ENCODE results near the gene ZNF543.
"Not testable (repeated sequence)": the region's sequence is repeated elsewhere in the genome, so short reads cannot be mapped to it uniquely, and the experiment has no call there.

The ZNF543 gene

DNA sequence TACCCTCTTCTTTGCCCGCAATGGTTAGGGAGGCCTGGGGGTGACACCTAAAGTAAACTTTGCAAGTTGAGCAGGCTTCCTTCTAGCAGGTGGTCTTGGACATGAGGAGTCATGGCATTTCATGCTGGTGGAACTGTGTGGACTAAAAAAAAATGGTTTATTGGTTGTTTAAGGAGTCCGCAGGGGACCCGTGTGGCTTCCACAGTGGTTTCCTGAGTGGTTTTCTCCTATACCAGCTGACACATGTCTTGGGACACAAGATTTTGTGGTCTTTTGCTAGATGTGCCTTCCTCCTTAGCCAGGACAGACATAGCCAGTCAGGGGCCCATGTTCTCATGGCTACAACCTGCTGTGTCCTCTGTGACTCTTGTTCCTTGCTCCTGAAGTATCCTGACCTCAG is 1.5 kb downstream of the ZNF543 start:
- no peak for DNase-seq

DNA sequence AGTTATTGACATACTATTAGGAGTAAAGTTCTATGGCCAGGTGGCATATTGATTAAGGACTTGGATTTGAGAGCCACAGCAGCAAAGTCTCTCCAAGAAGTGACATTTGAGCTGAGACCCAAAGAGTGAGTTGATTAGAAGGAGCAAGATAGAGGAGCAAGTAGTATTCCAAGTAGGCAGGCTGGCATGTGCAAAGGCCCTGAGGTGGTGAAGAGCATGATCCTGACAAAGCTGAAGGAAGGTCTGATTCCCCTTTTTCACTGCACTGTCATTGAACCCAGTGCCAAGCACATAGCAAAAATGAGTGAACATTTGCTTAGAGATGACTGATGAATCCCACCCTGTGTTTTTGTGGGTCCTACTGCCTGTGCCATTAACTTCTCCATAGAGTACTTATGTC is 4.7 kb downstream of the ZNF543 start:
- no peak for DNase-seq

DNA sequence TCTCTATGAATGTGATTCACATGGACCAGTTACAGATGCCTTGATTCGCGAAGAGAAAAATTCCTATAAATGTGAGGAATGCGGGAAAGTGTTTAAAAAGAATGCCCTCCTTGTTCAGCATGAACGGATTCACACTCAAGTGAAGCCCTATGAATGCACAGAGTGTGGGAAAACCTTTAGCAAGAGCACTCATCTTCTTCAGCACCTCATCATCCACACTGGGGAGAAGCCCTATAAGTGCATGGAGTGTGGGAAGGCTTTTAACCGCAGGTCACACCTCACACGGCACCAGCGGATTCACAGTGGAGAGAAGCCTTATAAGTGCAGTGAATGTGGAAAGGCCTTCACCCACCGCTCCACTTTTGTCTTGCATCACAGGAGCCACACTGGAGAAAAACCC is 7.7 kb downstream of the ZNF543 start:
- DNase-seq, result no peak

DNA sequence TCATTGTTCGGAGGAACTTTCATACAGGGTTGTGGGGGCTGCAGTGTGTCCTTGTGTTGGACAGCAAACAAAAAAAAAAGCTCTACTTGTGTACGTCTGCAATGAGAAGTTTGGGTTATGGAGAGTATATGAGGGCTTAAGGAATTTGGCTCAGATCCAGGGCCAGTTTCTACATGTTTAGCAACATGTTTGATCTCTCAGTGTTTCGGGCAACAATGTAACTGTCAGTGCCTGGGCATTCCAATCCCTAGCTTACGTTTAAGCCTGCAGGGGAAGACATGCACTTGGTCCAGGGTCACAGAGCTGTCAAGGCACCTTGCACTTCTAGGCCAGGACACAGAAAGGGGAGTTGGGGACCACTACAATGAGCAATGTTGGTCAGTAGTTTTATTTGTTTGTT is 13.9 kb downstream of the ZNF543 start:
- no peak for DNase-seq

DNA sequence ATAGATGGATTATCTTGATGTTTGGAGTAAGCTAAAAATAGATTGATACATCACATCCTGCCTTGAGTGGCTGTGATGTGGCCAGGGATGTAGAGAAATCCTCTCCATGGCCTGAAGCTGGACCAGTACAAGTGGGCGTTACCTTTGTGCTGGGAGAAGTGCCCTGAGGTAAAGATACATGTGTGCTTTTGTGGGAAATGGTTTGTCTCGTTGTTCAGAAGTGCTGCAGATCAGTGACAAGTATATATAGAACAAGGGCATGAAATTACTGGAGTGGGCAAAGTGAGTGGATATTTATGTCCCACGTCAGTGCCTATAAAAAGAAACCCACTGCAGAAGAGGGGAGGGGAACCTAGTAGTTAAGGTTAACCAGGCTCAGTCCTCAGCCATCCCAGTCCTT is 18.6 kb downstream of the ZNF543 start:
- no peak for DNase-seq

DNA sequence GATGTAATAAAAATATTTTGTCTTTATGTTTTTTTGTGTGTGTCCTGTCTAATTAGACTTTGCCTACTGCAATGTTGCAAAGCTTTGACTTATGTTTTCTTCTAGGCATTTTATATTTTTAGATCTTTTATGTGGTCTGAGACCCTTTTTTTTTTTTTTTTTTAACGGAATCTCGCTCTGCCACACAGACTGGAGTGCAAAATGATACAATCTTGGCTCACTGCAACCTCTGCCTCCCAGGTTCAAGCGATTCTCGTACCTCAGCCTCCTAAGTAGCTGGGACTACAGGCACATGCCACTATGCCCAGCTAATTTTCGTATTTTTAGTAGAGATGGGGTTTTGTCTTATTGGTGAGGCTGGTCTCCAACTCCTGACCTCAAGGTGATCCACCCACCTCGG is 22.3 kb downstream of the ZNF543 start:
- DNase-seq, result no peak

DNA sequence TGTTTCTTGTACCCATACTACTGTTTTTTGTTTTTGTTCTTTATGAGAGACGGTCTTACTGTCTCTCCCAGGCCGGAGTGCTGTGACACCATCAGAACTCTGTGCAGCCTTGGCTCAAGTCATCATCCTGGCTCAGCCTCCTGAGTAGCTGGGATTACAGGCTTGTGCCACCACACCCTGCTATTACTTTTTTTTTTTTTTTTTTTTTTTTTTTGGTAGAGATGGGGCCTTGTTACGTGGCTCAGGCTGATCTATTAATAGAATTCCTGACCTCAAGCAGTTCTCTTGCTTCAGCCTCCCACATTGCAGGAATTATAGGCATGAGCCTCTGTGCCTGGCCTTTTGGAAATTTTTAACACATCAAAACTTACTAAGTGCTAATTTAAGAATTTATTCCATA is 27.9 kb downstream of the ZNF543 start:
- no peak for DNase-seq

DNA sequence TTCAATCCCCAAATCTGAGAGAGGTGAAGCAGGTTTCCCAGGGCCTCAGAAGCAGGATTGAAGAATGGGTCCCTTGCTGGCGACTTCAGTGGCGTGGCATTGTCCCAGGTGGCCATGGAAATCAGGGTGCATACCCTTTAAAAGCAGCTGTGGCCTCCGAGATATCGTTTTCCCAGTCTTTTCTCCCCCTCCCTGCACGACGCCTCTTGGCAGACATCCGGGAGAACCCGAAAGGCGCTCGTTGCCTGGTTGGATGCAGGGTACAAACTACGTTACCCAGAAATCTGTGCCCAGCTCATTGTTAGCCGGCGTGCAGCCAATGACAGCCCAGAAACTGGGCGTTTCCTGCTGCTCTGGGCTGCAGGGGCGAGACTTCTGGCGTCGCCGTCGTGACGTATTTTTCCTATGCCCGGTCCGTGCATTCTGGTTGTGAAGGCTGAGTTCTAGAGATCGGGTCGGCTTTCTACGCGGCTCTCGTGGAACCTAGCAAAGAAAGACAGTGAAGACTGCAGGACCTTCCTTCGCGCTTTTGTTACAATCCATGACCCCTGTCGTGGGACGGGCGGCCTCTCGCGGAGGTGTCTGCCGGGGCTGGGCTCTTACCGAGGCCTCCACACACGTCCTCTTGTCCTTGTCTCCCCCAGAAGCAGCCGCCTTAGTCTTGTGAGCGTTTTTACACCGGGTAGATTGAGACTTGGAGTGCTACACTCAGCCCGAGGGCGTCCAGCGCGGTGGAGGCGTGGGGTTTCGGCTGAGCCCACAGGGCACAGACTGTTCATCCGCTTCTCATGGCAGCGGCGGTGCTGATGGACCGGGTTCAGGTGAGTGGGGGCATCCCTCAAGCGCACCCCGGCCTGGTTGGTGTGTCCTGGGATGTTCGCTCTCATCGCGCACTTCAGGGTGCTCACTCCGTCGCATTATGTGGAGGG is 30.9 kb downstream of the ZNF543 start, which contains the start of gene ZNF304:
Gene ZNF304, plus strand, starts transcription at position 395 of the 929 bp plus-strand sequence. Its CDS starts 394 bp downstream, at position 789.
- peak; percentile 79 for DNase-seq

DNA sequence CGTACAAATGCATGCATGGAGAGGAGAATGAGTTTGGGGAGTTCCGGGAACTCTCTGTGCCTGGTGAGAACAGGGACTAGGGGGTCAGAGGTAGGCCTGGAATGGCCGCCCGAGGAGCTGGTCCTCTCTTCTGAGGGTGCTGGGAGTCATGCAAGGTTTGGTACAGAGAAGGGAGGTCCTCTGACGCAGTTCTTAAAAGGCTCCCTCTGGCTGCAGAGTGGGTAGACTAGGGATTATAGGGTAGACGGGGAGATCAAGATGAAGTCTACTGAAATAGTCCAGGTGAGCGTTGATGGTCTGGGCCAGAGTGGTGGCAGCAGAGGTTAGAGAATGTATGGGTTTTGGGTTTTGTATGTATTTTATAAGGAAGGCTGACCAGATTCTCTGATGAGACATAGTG is 31.6 kb downstream of the ZNF543 start:
- DNase-seq, result no peak

DNA sequence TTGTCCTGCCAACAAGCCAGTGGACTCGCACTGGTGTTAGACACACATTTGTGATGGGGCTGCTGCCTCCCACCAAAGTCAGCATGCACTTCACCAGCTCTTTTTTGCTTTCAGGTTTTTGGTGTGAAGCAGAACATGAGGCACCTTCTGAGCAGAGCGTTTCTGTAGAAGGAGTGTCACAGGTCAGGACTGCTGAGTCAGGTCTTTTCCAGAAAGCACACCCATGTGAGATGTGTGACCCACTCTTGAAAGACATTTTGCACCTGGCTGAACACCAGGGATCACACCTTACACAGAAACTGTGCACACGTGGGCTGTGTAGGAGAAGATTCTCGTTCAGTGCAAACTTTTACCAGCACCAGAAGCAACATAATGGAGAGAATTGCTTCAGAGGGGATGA is 35.6 kb downstream of the ZNF543 start:
- no peak for DNase-seq

DNA sequence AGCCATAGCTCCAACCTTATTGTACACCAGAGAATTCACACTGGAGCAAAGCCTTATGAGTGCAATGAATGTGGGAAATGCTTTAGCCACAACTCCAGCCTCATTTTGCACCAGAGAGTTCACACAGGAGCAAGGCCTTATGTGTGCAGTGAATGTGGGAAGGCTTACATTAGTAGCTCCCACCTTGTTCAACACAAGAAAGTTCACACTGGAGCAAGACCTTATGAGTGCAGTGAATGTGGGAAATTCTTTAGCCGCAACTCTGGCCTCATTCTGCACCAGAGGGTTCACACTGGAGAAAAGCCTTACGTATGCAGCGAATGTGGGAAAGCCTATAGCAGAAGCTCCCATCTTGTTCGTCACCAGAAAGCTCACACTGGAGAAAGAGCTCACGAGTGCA is 37.1 kb downstream of the ZNF543 start:
- DNase-seq, result no peak

DNA sequence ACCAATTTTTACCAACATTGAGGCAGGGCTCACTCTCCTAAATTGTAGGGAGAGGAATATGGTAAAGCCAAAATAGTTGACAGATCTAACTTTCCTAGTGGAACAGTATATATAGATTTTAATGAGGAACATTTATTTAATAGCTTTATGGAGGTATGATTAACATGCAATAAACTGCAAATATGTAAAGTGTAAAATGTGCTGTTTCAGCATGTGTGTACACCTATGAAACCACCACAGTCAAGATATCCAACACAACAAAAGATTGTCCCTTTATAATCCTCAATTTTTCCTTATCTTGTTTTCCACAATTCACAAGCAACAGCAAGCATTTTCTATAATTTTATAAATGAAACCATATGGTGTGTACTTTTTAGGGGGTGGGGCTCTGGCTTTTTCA is 39.0 kb downstream of the ZNF543 start:
- DNase-seq, result no peak

DNA sequence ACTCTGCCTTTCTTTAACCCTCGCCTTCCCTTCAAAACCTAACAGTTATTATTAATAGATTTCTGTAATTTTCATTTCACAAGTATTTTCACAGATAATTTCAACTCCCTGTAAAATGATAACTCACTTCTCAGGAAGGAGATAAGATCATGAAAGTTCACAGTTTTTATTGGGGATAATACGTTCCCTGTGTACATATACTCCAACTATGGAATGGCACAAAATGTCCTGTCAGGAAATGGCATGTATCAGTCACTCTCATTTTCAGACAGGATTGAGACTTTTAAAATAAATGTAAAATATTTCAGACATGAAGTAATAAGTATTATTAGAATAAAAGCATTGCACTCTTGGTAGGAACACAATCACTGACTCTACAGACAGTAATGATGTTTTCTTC is 42.1 kb downstream of the ZNF543 start:
- DNase-seq, result no peak

DNA sequence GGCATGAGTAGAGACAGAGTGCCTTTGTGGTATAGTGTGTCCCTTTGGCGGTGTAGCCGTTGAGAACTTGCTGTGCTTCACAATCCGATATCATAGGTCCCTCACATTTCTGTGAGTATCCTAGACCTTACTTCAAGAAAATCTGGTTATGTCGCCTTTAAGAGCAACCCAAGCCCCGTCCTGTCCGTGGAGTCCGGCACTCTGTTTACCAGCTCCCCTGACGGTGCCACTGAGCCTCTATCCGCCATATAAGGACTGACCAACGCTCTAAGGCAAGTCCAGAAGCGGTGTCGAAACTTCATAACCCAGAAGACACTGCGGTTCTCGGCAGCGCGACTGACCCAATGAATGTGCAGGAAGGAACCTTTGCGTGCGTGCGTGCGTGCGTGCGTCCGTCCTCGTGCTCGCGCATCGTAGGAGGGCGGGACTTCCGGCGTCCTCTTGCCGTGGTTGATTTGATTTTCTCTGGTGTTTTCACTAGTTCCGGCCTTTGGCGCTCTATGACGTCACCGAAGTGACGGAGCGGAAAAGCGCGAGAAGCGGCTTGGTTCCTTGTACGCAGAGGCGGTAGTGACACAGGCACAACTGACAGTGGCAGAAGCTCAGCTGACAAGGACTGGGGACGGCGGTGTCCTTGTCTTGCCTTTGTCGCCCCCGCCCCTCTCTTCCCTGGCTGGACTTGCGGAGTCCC is 42.9 kb downstream of the ZNF543 start, which contains the start of the genes TRAPPC2B and ZNF547:
Gene TRAPPC2B, plus strand, starts transcription at position 555 of the 691 bp plus-strand sequence. CDS start 1,283 bp downstream, outside the sequence.
Gene ZNF547, plus strand, starts transcription at position 555 of the 691 bp plus-strand sequence. CDS start 5,005 bp downstream, outside the sequence.
- DNase-seq, result peak; percentile 96

DNA sequence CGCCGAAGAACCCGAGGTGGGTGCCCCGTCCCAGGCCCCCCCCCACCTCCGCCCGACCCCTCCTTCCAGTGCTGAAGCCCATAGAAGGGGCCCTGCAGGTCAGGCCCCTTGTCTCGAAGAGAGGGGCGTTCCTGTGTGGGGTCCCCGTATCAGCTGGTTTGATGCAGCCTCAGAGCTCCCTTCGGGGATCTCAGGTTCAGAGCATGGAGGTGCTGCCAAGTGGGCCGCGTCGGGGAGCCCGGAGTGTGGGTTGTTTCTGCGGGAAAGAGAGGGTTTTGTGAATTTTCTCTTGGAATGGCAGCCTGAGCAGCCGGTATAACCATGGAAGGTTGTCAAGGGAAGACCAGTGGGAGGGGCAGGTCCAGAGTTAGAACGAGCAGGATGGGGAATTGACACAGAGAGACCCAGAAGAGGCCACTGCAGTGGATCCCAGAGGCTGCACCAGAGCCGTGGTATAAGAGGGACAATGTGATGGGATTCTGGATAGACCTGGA is 43.5 kb downstream of the ZNF543 start:
- no peak for DNase-seq

DNA sequence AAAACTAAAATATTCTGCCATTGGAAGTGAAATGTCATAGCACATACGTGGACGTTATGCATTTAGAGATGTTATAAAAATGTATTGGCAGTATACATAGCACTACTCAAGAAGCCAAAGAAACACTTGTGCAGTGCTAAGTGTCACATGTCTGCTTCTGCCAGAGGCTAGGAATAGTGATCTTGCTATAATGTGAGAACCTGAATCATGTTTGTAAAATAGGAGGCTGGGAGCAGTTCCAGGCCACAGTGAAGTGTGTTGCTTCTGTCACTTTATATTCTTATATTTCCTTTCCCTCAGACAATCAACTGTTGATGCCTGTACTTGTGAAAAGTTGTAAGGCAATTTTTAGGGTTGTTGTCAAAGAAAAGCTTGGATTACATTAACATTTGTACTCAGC is 46.5 kb downstream of the ZNF543 start:
- DNase-seq, result no peak

DNA sequence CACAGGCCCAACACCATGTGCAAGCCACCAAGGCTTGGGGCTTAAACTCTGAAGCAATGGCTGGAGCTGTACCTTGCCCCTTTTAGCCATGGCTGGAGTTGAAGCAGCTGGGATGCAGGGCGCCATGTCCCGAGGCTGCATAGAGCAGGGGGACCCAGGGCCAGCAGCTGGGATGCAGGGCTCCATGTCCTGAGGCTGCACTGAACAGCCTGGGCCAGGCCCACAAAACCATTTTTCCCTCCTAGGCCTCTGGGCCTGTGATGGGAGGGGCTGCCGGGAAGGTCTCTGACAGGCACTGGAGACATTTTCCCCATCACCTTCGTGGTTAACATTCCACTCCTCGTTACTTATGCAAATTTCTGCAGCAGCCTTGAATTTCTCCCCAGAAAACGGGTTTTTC is 53.9 kb downstream of the ZNF543 start:
- DNase-seq, result no peak

DNA sequence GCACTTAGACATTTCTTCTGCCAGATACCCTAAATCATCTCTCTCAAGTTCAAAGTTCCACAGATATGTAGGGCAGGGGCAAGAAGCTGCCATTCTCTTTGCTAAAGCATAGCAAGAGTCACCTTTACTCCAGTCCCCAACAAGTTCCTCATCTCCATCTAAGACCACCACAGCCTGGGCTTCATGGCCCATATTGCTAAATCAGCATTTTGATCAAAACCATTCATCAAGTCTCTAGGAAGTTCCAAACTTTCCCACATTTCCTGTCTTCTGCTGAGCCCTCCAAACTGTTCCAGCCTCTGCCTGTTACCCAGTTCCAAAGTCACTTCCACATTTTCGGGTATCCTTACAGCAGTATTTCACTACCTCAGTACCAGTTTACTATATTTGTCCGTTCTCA is 54.4 kb downstream of the ZNF543 start:
- not testable (repeated sequence) for DNase-seq

DNA sequence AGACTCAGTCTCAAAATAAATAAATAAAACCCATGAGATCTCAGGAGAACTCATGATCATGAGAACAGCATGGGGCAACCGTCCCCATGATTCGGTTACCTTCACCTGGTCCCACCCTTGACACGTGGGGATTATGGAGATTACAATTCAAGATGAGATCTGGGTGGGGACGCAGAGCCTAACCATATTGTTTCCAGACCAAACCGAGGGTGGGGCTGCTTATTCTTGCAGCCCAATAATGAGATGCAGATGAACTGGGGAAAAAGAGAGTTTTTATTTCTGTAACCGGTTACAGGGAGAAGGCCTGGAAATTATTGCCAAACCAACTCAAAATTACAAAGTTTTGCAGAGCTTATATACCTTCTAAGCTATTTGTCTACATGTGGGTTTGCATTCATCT is 55.9 kb downstream of the ZNF543 start:
- no peak for DNase-seq

DNA sequence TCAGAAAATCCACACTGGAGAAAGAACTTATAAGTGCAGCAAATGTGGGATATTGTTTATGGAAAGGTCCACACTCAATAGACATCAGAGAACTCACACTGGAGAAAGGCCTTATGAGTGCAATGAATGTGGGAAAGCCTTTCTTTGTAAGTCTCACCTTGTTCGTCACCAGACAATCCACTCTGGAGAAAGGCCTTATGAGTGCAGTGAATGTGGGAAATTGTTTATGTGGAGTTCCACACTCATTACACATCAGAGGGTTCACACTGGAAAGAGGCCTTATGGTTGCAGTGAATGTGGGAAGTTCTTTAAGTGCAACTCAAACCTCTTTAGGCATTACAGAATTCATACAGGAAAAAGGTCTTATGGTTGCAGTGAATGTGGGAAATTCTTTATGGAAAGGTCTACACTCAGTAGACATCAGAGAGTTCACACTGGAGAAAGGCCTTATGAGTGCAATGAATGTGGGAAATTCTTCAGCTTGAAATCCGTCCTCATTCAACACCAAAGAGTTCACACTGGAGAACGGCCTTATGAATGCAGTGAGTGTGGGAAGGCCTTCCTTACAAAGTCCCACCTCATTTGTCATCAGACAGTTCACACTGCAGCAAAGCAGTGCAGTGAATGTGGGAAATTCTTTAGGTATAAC is 57.4 kb downstream of the ZNF543 start:
- no peak for DNase-seq

Data from NCI-H510A (cell line).